ENCODE measurements around the gene ANAPC5.
A peak's percentile ranks its signal among the peaks of the same experiment; 100 is the strongest.
"Not testable (repeated sequence)": the region's sequence is repeated elsewhere in the genome, so short reads cannot be mapped to it uniquely, and the experiment has no call there.

The ANAPC5 gene

GRCh38 chr12:121299662-121300061 lies 52.5 kb downstream of the ANAPC5 start:
- Histone ChIP-seq H3K4me1 (ENCODE audit: control insufficient read depth, low read length) (peaks cover 36% of the 10 kb centered on the region), H3K4me3 (ENCODE audit: low read length) (no peak overlapping the region), H3K27ac (ENCODE audit: low read depth, low read length) (no peak overlapping the region), H3K9me3 (ENCODE audit: control insufficient read depth, insufficient read depth, low read length) (no peaks in the 10 kb centered on the region), H3K36me3 (ENCODE audit: control insufficient read depth, low read length) (peaks cover 8% of the 10 kb centered on the region), H3F3A (ENCODE audit: control insufficient read depth, insufficient read depth) (peaks cover 17% of the 10 kb centered on the region), H3K4me2 (ENCODE audit: low read length) (no peak overlapping the region), H3K27me3 (ENCODE audit: control insufficient read depth, low read length) (no peaks in the 10 kb centered on the region; the same call in 1 of the 2 replicates), H4K20me1 (ENCODE audit: control insufficient read depth, insufficient read depth, low read depth, low read length) (no peaks in the 10 kb centered on the region), H3K9me2 (replicated peaks; ENCODE audit: control insufficient read depth, low read length) (no peaks in the 10 kb centered on the region), H3K79me2 (ENCODE audit: control insufficient read depth, low read length) (peaks cover 21% of the 10 kb centered on the region)
- TF ChIP-seq CTCF (IDR thresholded peaks at IDR 0.05; ENCODE audit: low read depth, low read length, poor library complexity, severe bottlenecking) (no peak), EZH2phosphoT487 (IDR thresholded peaks at IDR 0.05; ENCODE audit: borderline replicate concordance, low read length) (no peak)

- not testable (repeated sequence) for H3K9me3 ChIP-seq (ENCODE audit: control insufficient read depth, insufficient read depth, low read length); H3K4me3 ChIP-seq (ENCODE audit: low read length); H3K4me2 ChIP-seq (ENCODE audit: low read length); H4K20me1 ChIP-seq (ENCODE audit: control insufficient read depth, insufficient read depth, low read depth, low read length); H3K9me2 ChIP-seq (replicated peaks; ENCODE audit: control insufficient read depth, low read length); H3K27ac ChIP-seq (ENCODE audit: low read depth, low read length); H3K27me3 ChIP-seq (ENCODE audit: control insufficient read depth, low read length)
- Histone ChIP-seq H3K4me1 (ENCODE audit: control insufficient read depth, low read length) (peaks cover 36% of the 10 kb centered on the region), H3K79me2 (ENCODE audit: control insufficient read depth, low read length) (peaks cover 33% of the 10 kb centered on the region), H3F3A (ENCODE audit: control insufficient read depth, insufficient read depth) (peaks cover 15% of the 10 kb centered on the region), H3K36me3 (ENCODE audit: control insufficient read depth, low read length) (peaks cover 16% of the 10 kb centered on the region)
Measured at GRCh38 chr12:121298411-121298810, 53.8 kb downstream of the ANAPC5 start.

GRCh38 chr12:121297435-121297991 lies 54.7 kb downstream of the ANAPC5 start:
- no peaks in the 10 kb centered on the region for H3K9me2 ChIP-seq (replicated peaks; ENCODE audit: control insufficient read depth, low read length)
- TF ChIP-seq EZH2phosphoT487 (IDR thresholded peaks at IDR 0.05; ENCODE audit: borderline replicate concordance, low read length), result no peak
- no peak for TF ChIP-seq CTCF (IDR thresholded peaks at IDR 0.05; ENCODE audit: low read depth, low read length, poor library complexity, severe bottlenecking)
- H3K79me2 ChIP-seq (ENCODE audit: control insufficient read depth, low read length), result peaks cover 40% of the 10 kb centered on the region
- no peaks in the 10 kb centered on the region for H3K9me3 ChIP-seq (ENCODE audit: control insufficient read depth, insufficient read depth, low read length)
- H4K20me1 ChIP-seq (ENCODE audit: control insufficient read depth, insufficient read depth, low read depth, low read length), result 0 out of 2 replicates have a peak, but pooled peaks cover 1% of the 10 kb centered on the region
- peak overlapping the region; percentile 100 for H3K4me2 ChIP-seq (ENCODE audit: low read length)
- H3K36me3 ChIP-seq (ENCODE audit: control insufficient read depth, low read length), result peaks cover 24% of the 10 kb centered on the region
- H3K27me3 ChIP-seq (ENCODE audit: control insufficient read depth, low read length), result no peaks in the 10 kb centered on the region; the same call in 1 of the 2 replicates
- H3K27ac ChIP-seq (ENCODE audit: low read depth, low read length), result peak overlapping the region; percentile 57
- peak overlapping the region; percentile 98 for H3K4me3 ChIP-seq (ENCODE audit: low read length)
- peaks cover 36% of the 10 kb centered on the region for H3K4me1 ChIP-seq (ENCODE audit: control insufficient read depth, low read length)
- peaks cover 15% of the 10 kb centered on the region for H3F3A ChIP-seq (ENCODE audit: control insufficient read depth, insufficient read depth)

- Histone ChIP-seq H3K4me2 (ENCODE audit: low read length) (peak within 1 kb of the TSS; percentile 100), H3F3A (ENCODE audit: control insufficient read depth, insufficient read depth) (peaks cover 15% of the 10 kb centered on the region), H3K9me3 (ENCODE audit: control insufficient read depth, insufficient read depth, low read length) (no peaks in the 10 kb centered on the region), H4K20me1 (ENCODE audit: control insufficient read depth, insufficient read depth, low read depth, low read length) (0 out of 2 replicates have a peak, but pooled peaks cover 3% of the 10 kb centered on the region), H3K4me1 (ENCODE audit: control insufficient read depth, low read length) (peaks cover 36% of the 10 kb centered on the region), H3K79me2 (ENCODE audit: control insufficient read depth, low read length) (peaks cover 45% of the 10 kb centered on the region), H3K9me2 (replicated peaks; ENCODE audit: control insufficient read depth, low read length) (no peaks in the 10 kb centered on the region), H3K4me3 (ENCODE audit: low read length) (peak within 1 kb of the TSS; percentile 98), H3K36me3 (ENCODE audit: control insufficient read depth, low read length) (peaks cover 28% of the 10 kb centered on the region), H3K27ac (ENCODE audit: low read depth, low read length) (peak within 1 kb of the TSS; percentile 57), H3K27me3 (ENCODE audit: control insufficient read depth, low read length) (no peaks in the 10 kb centered on the region; the same call in 1 of the 2 replicates)
- TF ChIP-seq EZH2phosphoT487 (IDR thresholded peaks at IDR 0.05; ENCODE audit: borderline replicate concordance, low read length) (no peak), CTCF (IDR thresholded peaks at IDR 0.05; ENCODE audit: low read depth, low read length, poor library complexity, severe bottlenecking) (peak; percentile 47)
Measured at GRCh38 chr12:121296618-121297434, 55.4 kb downstream of the ANAPC5 start, which contains the start of gene CAMKK2. CAMKK2 (minus strand) TSS chr12:121296709; CDS start chr12:121274526, 22,183 bp downstream.

Measured in DOHH2 (cell line).